Activated CD4-positive, alpha-beta memory T cell treated with anti-CD3 and anti-CD28 coated beads for 36 hours (primary cell): ENCODE data around the gene SLBP. TPM values are rescaled to one million over a fixed set of nuclear protein-coding genes. Genes with fewer than 3 reads are reported as not detected.

Source experiments
- CTCF ChIA-PET: fragments of 350-600 bp; sonication (Branson Sonifier 250); formaldehyde crosslinking; loops from one replicate; lab custom pipeline; 2021; ENCODE audit warnings: antibody characterized with exemption, inconsistent platforms; lab: Charles Lee
- POLR2A ChIA-PET: fragments of 350-600 bp; sonication (Branson Sonifier 250); formaldehyde crosslinking; loops from one replicate; lab custom pipeline; 2021; ENCODE audit warnings: antibody characterized with exemption; lab: Charles Lee
- DNase-seq: peaks from one replicate; pipeline ENCODE4 v3.0.0-alpha.2; 2020
- H3K27ac Mint-ChIP-seq: one replicate; pipeline ENCODE4 v1.8.0; 2021; ENCODE audit warnings: mixed read lengths
- H3K27me3 Mint-ChIP-seq: one replicate; pipeline ENCODE4 v1.8.0; 2021; ENCODE audit warnings: mixed read lengths
- H3K36me3 Mint-ChIP-seq: one replicate; pipeline ENCODE4 v1.8.0; 2021; ENCODE audit warnings: mixed read lengths
- H3K4me1 Mint-ChIP-seq: one replicate; pipeline ENCODE4 v1.8.0; 2021; ENCODE audit warnings: low read depth, mixed read lengths
- H3K4me3 Mint-ChIP-seq: one replicate; pipeline ENCODE4 v1.8.0; 2021; ENCODE audit warnings: mild to moderate bottlenecking, mixed read lengths
- H3K9me3 Mint-ChIP-seq: one replicate; pipeline ENCODE4 v1.8.0; 2021; ENCODE audit warnings: mixed read lengths
- intact Hi-C: fragments of 100-400 bp; cut with micrococcal nuclease; formaldehyde crosslinking; loops from one replicate; pipeline ENCODE4 v1.15.1; 2023
- total RNA-seq, 2 experiments: library from RNA; stranded (reverse); gene quantifications; one replicate each; pipeline ENCODE4 v1.2.3, GENCODE V29; 2021

SLBP gene
- total RNA-seq, 2 experiments from 2014 or later = 103 to 106 TPM

DNA sequence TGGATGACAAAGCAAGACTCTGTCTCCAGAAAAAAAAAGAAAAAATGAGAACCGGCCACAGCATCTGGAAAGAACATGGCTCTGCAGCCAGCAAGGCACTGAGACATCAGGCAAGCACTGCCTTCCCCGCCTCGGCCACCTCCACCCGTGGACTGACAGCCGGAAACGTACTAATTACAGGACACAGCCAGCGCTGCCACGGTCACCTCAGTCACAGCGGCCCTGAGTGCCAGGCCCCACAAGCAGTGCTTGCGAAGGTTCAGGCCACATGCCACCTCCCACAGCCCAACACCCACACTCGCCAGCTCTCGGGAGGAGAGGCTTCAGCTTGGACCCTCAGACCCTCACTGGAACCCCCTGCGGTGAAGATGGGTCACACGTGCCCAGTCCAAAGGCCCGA, 44.8 kb downstream of the SLBP start:
- no peaks in the 10 kb centered on the region for H3K9me3 Mint-ChIP-seq
- no peaks in the 10 kb centered on the region for H3K36me3 Mint-ChIP-seq
- H3K4me3 Mint-ChIP-seq = no peak overlapping the region
- H3K4me1 Mint-ChIP-seq = no peaks in the 10 kb centered on the region
- no peak for DNase-seq
- ChIA-PET CTCF (no interaction called here), POLR2A (no interaction called here)
- H3K27ac Mint-ChIP-seq = no peak overlapping the region
- intact Hi-C loops = no loop called here
- no peaks in the 10 kb centered on the region for H3K27me3 Mint-ChIP-seq

DNA sequence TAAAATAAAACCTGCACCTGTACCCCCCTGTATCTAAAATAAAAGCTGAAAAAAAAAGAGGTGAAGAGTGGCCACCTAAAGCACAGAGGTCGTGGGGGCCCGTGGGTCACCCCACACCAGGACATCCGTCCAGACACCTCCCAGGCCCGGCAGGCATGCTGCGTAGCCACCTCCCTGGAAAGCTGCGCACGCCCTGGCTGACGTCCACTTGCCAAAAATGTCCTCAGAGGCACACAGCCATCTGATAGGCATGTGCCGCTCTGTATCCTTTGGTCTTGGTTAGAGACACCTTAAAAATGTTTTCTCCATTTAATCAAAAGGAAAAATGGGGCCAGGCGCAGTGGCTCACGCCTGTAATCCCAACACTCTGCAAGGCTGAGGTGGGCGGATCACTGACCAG, 45.7 kb downstream of the SLBP start:
- Mint-ChIP-seq H3K36me3 (no peaks in the 10 kb centered on the region), H3K27ac (no peak overlapping the region), H3K4me3 (no peak overlapping the region), H3K9me3 (no peaks in the 10 kb centered on the region), H3K27me3 (no peaks in the 10 kb centered on the region), H3K4me1 (no peaks in the 10 kb centered on the region)
- CTCF ChIA-PET = no interaction called here
- DNase-seq = no peak
- POLR2A ChIA-PET = no interaction called here
- intact Hi-C loops = no loop called here

DNA sequence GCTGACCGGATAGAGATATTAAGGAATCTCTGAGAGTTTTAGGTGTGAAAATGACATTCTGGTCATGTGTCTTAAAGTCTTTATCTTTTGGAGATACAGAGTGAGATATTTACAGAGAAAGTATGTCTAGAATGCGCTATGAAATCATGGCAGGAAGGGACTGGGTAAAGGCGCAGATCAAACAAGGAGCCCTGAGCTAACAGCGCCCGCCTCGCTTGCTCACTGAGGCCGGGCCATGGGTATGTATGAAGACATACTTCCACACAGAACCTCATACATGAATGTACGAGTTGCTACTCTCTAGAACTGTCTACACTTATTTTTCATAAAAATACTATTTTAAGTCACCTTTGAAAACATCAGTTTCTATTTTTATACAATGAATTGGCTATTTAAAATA, 48.0 kb downstream of the SLBP start:
- POLR2A ChIA-PET = no interaction called here
- CTCF ChIA-PET = interaction anchor here (1.0 kb wide), 1 partner anchor 61 kb away, joined by 3 read pairs; no protein-coding TSS in a partner anchor
- DNase-seq = no peak
- Mint-ChIP-seq H3K36me3 (no peaks in the 10 kb centered on the region), H3K27me3 (no peaks in the 10 kb centered on the region), H3K9me3 (no peaks in the 10 kb centered on the region), H3K4me1 (no peaks in the 10 kb centered on the region), H3K4me3 (no peak overlapping the region), H3K27ac (no peak overlapping the region)
- intact Hi-C loops = no loop called here

- Mint-ChIP-seq H3K4me1 (no peaks in the 10 kb centered on the region), H3K36me3 (no peaks in the 10 kb centered on the region), H3K27me3 (no peaks in the 10 kb centered on the region), H3K27ac (no peak overlapping the region), H3K4me3 (no peak overlapping the region), H3K9me3 (no peaks in the 10 kb centered on the region)
- ChIA-PET POLR2A (no interaction called here), CTCF (interaction anchor here (1.0 kb wide), 1 partner anchor 62 kb away, joined by 3 read pairs; no protein-coding TSS in a partner anchor)
- DNase-seq = no peak
- intact Hi-C loops = no loop called here
Measured at GRCh38 chr4:1663549-1663948, 48.6 kb downstream of the SLBP start.

DNA sequence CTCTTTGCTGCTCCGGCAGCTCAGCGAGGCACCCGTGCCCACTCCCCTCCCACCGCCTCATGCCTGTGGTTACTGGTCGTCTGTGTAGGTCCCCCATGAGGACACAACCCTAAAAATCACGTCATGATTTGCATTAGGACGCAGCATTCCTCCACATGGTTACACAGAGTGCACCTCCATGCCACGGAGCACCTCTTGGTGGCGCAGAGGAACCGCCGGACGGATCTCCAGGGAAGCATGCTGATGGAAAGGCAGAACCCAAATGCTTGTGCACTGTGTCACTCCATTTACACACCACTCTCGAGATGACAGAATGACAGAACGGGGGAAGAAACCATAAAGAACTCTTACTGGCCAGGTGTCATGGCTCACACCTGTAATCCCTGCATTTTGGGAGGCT, 50.4 kb downstream of the SLBP start:
- POLR2A ChIA-PET = no interaction called here
- Mint-ChIP-seq H3K27me3 (no peaks in the 10 kb centered on the region), H3K27ac (no peak overlapping the region), H3K36me3 (no peaks in the 10 kb centered on the region), H3K4me1 (no peaks in the 10 kb centered on the region), H3K4me3 (no peak overlapping the region), H3K9me3 (no peaks in the 10 kb centered on the region)
- intact Hi-C loops = no loop called here
- CTCF ChIA-PET = no interaction called here
- no peak for DNase-seq

DNA sequence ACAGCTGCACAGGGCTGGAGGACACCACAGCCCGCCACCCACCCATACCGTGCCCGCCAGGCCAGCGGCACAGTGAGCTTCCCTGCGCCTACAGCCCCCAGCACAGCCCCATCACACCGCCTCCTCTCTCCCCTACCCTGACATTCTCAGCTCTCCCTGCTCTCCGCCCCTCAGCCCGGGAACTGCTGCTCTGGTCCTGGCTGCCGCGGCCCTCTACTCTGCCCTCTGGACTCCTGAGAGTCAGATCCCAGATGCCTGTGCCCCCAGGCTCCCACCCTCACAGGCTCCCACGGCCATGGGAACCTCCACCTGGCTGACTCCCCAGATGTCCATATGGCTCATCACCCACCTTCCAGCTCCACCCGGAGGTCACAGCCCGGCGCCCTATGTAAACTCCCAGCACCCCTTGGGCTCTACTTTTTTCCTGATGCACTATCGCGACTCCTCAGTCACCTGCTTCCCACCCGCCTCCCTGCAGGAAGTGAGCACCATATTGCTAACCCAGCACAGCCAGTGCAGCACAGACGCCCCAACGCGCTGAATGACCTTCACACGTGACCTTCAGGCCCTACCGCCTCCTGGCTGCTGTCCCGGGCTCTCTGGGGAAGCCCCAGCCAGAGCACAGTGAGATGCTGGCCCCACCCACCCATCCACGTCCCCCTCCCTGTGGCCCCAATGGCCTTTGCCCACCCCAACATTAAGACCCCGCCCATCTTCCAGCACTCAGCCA, 51.0 kb downstream of the SLBP start:
- Mint-ChIP-seq H3K4me3 (no peak overlapping the region), H3K9me3 (no peaks in the 10 kb centered on the region), H3K27me3 (no peaks in the 10 kb centered on the region), H3K4me1 (no peaks in the 10 kb centered on the region), H3K36me3 (no peaks in the 10 kb centered on the region), H3K27ac (no peak overlapping the region)
- DNase-seq = no peak
- CTCF ChIA-PET = interaction anchor here (0.6 kb wide), 1 partner anchor 487 kb away, joined by 3 read pairs; no protein-coding TSS in a partner anchor
- intact Hi-C loops = no loop called here
- POLR2A ChIA-PET = no interaction called here

GRCh38 chr4:1659104-1660043, 52.7 kb downstream of the SLBP start:
- CTCF ChIA-PET = interaction anchor here (1.3 kb wide), 1 partner anchor 34 kb away, joined by 3 read pairs; no protein-coding TSS in a partner anchor
- POLR2A ChIA-PET = no interaction called here
- no peaks in the 10 kb centered on the region for H3K9me3 Mint-ChIP-seq
- H3K4me3 Mint-ChIP-seq = no peak overlapping the region
- H3K27ac Mint-ChIP-seq = no peak overlapping the region
- H3K36me3 Mint-ChIP-seq = no peaks in the 10 kb centered on the region
- no peak for DNase-seq
- intact Hi-C loops = no loop called here
- H3K27me3 Mint-ChIP-seq = no peaks in the 10 kb centered on the region
- H3K4me1 Mint-ChIP-seq = no peaks in the 10 kb centered on the region

- H3K4me3 Mint-ChIP-seq = no peak overlapping the region
- CTCF ChIA-PET = interaction anchor here (1.3 kb wide), 1 partner anchor 35 kb away, joined by 3 read pairs; no protein-coding TSS in a partner anchor
- POLR2A ChIA-PET = no interaction called here
Measured at GRCh38 chr4:1658581-1658980, 53.5 kb downstream of the SLBP start.

DNA sequence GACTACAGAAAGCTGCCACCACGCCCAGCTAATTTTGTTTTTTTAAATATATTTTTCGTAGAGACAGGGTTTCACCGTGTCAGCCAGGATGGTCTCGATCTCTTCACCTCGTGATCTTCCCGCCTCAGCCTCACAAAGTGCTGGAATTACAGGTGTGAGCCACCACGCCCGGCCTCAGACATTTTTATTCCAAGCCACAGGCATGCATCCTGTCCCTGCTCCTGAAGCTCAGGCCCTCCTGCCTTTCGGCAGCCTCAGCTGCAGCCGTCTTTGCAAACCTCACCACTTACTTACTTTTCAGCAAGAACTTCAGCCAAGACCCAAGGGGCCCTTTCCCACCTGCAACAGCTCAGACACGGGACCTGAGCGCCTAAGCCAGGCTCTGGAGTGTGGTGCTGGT, 54.0 kb downstream of the SLBP start:
- ChIA-PET CTCF (interaction anchor here (1.3 kb wide), 1 partner anchor 35 kb away, joined by 3 read pairs; no protein-coding TSS in a partner anchor), POLR2A (no interaction called here)
- no peak overlapping the region for H3K27ac Mint-ChIP-seq
- H3K4me1 Mint-ChIP-seq = no peaks in the 10 kb centered on the region
- no peak for DNase-seq
- no peaks in the 10 kb centered on the region for H3K27me3 Mint-ChIP-seq
- no peaks in the 10 kb centered on the region for H3K36me3 Mint-ChIP-seq
- no peak overlapping the region for H3K4me3 Mint-ChIP-seq
- intact Hi-C loops = no loop called here
- no peaks in the 10 kb centered on the region for H3K9me3 Mint-ChIP-seq

More at GRCh38 chr4:1658581-1658980, 53.5 kb downstream of the SLBP start:
- H3K9me3 Mint-ChIP-seq = no peaks in the 10 kb centered on the region
- intact Hi-C loops = no loop called here
- H3K27ac Mint-ChIP-seq = no peak overlapping the region
- H3K4me1 Mint-ChIP-seq = no peaks in the 10 kb centered on the region
- H3K36me3 Mint-ChIP-seq = no peaks in the 10 kb centered on the region
- no peaks in the 10 kb centered on the region for H3K27me3 Mint-ChIP-seq
- no peak for DNase-seq

GRCh38 chr4:1656986-1657385, 55.1 kb downstream of the SLBP start:
- intact Hi-C loops = no loop called here
- ChIA-PET POLR2A (no interaction called here), CTCF (no interaction called here)
- Mint-ChIP-seq H3K4me1 (no peaks in the 10 kb centered on the region), H3K27me3 (no peaks in the 10 kb centered on the region), H3K36me3 (no peaks in the 10 kb centered on the region), H3K4me3 (no peak overlapping the region), H3K9me3 (no peaks in the 10 kb centered on the region), H3K27ac (no peak overlapping the region)
- DNase-seq = no peak

DNA sequence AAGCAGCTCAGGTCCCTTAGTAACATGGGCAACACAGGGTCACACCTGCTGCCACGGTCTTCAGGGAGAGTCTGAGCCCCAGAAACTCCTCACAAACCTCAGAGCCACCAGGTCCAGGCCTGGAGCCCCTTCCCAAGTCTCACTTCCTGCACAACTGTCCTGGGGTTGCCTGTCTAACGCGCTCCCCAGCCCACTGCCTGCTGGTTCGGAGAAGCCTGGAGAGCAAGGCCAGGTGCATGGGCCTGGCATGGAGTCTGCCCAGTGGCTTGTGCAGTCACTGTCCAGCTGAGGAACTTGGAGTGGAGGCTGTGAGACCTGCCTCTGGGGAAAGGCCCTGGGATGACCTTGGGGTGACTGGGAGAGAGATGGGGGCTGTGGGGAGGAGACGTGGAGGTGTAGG, 56.0 kb downstream of the SLBP start:
- Mint-ChIP-seq H3K27ac (no peak overlapping the region), H3K27me3 (no peaks in the 10 kb centered on the region), H3K9me3 (no peaks in the 10 kb centered on the region), H3K36me3 (no peaks in the 10 kb centered on the region), H3K4me3 (no peak overlapping the region), H3K4me1 (no peaks in the 10 kb centered on the region)
- no peak for DNase-seq
- CTCF ChIA-PET = no interaction called here
- intact Hi-C loops = no loop called here
- POLR2A ChIA-PET = no interaction called here

DNA sequence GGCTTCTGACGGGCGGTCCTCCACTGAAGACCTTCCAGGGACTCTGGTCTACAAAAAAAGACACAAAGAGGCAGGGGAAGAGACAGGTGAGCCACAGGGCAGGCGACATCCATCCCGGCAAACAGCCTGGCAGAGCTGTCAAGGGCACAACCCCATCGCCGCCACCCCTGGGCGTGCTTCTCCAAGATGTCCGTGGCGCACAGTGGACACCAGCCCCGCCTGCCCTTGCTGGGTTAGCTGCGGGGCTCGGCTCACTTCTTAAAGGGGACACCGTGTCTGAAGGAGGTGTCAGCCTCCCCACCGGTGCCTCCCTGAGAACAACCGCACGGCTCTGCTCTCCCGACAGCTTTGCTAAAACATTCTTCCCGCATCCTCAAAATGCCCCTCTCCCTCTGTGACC, 56.4 kb downstream of the SLBP start:
- Mint-ChIP-seq H3K4me3 (no peak overlapping the region), H3K27me3 (no peaks in the 10 kb centered on the region), H3K36me3 (no peaks in the 10 kb centered on the region), H3K4me1 (no peaks in the 10 kb centered on the region), H3K9me3 (no peaks in the 10 kb centered on the region), H3K27ac (no peak overlapping the region)
- no peak for DNase-seq
- intact Hi-C loops = no loop called here
- POLR2A ChIA-PET = no interaction called here
- CTCF ChIA-PET = no interaction called here
